Endodermal cell (in vitro differentiated cells): Measurements from ENCODE around the gene LMBR1. TPM values are rescaled to one million over a fixed set of nuclear protein-coding genes. Genes with fewer than 3 reads are reported as not detected.
"Not testable (repeated sequence)": the region's sequence is repeated elsewhere in the genome, so short reads cannot be mapped to it uniquely, and the experiment has no call there.

Experiments
- DNase-seq: peaks from one replicate; pipeline ENCODE4 v3.0.0-alpha.2; 2017
- H3K27ac ChIP-seq: 2 replicates; pipeline ENCODE4 v1.5.1; 2013; ENCODE audit warnings: mild to moderate bottlenecking, low read depth, low read length, moderate library complexity
- H3K27me3 ChIP-seq: 2 replicates; pipeline ENCODE4 v1.6.1; 2013; ENCODE audit warnings: mild to moderate bottlenecking, low read length, moderate library complexity; ENCODE audit not compliant: insufficient read depth, control insufficient read depth, poor library complexity, severe bottlenecking
- H3K36me3 ChIP-seq: 2 replicates; pipeline ENCODE4 v1.7.0; 2013; ENCODE audit warnings: mild to moderate bottlenecking, low read length, moderate library complexity; ENCODE audit not compliant: control insufficient read depth, insufficient read depth
- H3K4me1 ChIP-seq: one replicate; pipeline ENCODE4 v1.7.0; 2013; ENCODE audit warnings: low read length; ENCODE audit not compliant: control insufficient read depth, insufficient read depth
- H3K4me3 ChIP-seq: 2 replicates; pipeline ENCODE4 v1.5.1; 2013; ENCODE audit warnings: mild to moderate bottlenecking, low read length, moderate library complexity
- H3K9ac ChIP-seq: 2 replicates; pipeline ENCODE4 v1.6.1; 2013; ENCODE audit warnings: mild to moderate bottlenecking, low read length, moderate library complexity; ENCODE audit not compliant: poor library complexity, severe bottlenecking; ENCODE audit errors: extremely low read depth
- H3K9me3 ChIP-seq: 2 replicates; pipeline ENCODE4 v1.6.1; 2013; ENCODE audit warnings: mild to moderate bottlenecking, low read length, moderate library complexity; ENCODE audit not compliant: control insufficient read depth
- H3K27ac Mint-ChIP-seq: 2 replicates; pipeline ENCODE4 v1.8.0; 2020; ENCODE audit warnings: mixed read lengths
- H3K27me3 Mint-ChIP-seq: 2 replicates; pipeline ENCODE4 v1.8.0; 2021; ENCODE audit warnings: mild to moderate bottlenecking, mixed read lengths; ENCODE audit not compliant: insufficient read depth
- H3K36me3 Mint-ChIP-seq: 2 replicates; pipeline ENCODE4 v1.8.0; 2020; ENCODE audit warnings: low read depth, mixed read lengths
- H3K4me1 Mint-ChIP-seq: 2 replicates; pipeline ENCODE4 v1.8.0; 2020; ENCODE audit warnings: mixed read lengths
- H3K4me3 Mint-ChIP-seq: 2 replicates; pipeline ENCODE4 v1.8.0; 2020; ENCODE audit warnings: mild to moderate bottlenecking, moderate library complexity, mixed read lengths
- H3K9me3 Mint-ChIP-seq: 2 replicates; pipeline ENCODE4 v1.8.0; 2020; ENCODE audit warnings: mild to moderate bottlenecking, mixed read lengths
- WGBS, 2 experiments: methylation state at CpG; one replicate each; pipeline versions ENCODE4 v1.1.5 to v1.1.7; 2013; ENCODE audit warnings: missing lambda C conversion rate in 2 of 2, mixed read lengths in 1 of 2; ENCODE audit not compliant: insufficient coverage in 1 of 2, insufficient read length in 1 of 2; 5-methylcytosine and 5-hydroxymethylcytosine counted together
- total RNA-seq, 2 donors: library from RNA; stranded (reverse); fragmentation: NEBNext Ultra II Directional in 1 of 2; extraction: Animal tissue kit (Norgen Biotek cat#: 25700) in 1 of 2; gene quantifications; 2 replicates in 1 of 2; 3 replicates in 1 of 2; pipeline ENCODE4 v1.2.1, GENCODE V29; 2021
- TF ChIP-seq, protein P1 (sequence below): fragments of 200-600 bp; sonication (generic); conservative IDR thresholded peaks from 2 replicates; pipeline ENCODE4 v1.5.0; 2021; ENCODE audit warnings: antibody characterized with exemption, mild to moderate bottlenecking

Gene LMBR1
- total RNA-seq, 2 donors from 2014 or later: 80.9 to 88.3 TPM

DNA sequence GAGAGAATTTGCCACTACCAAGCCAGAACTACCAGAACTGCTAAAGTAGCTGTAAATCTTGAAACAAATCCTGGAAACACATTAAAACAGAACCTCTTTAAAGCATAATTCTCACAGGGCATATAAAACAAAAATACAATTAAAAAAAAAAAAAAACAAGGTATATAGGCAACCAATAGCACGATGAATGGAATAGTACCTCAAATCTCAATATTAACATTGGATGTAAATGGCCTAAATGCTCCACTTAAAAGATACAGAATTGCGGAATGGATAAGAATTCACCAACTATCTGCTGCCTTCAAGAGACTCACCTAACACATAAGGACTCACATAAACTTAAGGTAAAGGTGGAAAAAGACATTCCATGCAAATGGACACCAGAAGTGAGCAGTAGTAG is 17.2 kb downstream of the LMBR1 start:
- Histone ChIP-seq H3K9ac (no peak overlapping the region), H3K4me1 (no peaks in the 10 kb centered on the region), H3K9me3 (peaks cover 51% of the 10 kb centered on the region), H3K36me3 (peaks cover 18% of the 10 kb centered on the region), H3K27me3 (no peaks in the 10 kb centered on the region), H3K27ac (no peak overlapping the region), H3K4me3 (no peak overlapping the region)
- 94 to 100% methylated on average over 2 of the region's 2 CpGs for WGBS, 2 experiments
- Mint-ChIP-seq H3K4me1 (peaks cover 2% of the 10 kb centered on the region), H3K27me3 (no peaks in the 10 kb centered on the region), H3K36me3 (peaks cover 62% of the 10 kb centered on the region), H3K27ac (no peak overlapping the region), H3K9me3 (peaks cover 60% of the 10 kb centered on the region), H3K4me3 (no peak overlapping the region)
- no peak for DNase-seq
- TF ChIP-seq, protein P1, sequence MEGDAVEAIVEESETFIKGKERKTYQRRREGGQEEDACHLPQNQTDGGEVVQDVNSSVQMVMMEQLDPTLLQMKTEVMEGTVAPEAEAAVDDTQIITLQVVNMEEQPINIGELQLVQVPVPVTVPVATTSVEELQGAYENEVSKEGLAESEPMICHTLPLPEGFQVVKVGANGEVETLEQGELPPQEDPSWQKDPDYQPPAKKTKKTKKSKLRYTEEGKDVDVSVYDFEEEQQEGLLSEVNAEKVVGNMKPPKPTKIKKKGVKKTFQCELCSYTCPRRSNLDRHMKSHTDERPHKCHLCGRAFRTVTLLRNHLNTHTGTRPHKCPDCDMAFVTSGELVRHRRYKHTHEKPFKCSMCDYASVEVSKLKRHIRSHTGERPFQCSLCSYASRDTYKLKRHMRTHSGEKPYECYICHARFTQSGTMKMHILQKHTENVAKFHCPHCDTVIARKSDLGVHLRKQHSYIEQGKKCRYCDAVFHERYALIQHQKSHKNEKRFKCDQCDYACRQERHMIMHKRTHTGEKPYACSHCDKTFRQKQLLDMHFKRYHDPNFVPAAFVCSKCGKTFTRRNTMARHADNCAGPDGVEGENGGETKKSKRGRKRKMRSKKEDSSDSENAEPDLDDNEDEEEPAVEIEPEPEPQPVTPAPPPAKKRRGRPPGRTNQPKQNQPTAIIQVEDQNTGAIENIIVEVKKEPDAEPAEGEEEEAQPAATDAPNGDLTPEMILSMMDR: no peak

DNA sequence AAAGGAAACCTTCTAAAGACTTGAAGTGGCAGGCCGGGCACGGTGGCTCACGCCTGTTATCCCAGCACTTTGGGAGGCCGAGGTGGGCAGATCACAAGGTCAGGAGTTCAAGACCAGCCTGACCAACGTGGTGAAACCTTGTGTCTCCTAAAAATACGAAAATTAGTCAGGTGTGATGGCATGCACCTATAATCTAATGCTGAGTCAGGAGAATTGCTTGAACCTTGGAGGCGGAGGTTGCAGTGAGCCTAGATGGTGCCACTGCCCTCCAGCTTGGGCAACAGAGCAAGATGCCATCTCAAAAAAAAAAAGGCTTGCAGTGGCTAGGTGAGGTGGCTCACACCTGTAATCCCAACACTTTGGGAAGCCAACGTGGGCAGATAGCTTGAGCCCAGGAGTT is 24.6 kb downstream of the LMBR1 start:
- not testable (repeated sequence) for H3K27ac Mint-ChIP-seq, H3K9ac ChIP-seq, H3K27me3 Mint-ChIP-seq, DNase-seq, H3K4me1 Mint-ChIP-seq, H3K27ac ChIP-seq, H3K27me3 ChIP-seq, H3K4me3 Mint-ChIP-seq, H3K4me1 ChIP-seq, H3K4me3 ChIP-seq
- Mint-ChIP-seq H3K9me3 (peaks cover 11% of the 10 kb centered on the region), H3K36me3 (peaks cover 28% of the 10 kb centered on the region)
- peaks cover 32% of the 10 kb centered on the region for H3K36me3 ChIP-seq
- WGBS, 2 experiments: 95 to 98% methylated on average over 7 to 8 of the region's 8 CpGs
- peaks cover 23% of the 10 kb centered on the region for H3K9me3 ChIP-seq

DNA sequence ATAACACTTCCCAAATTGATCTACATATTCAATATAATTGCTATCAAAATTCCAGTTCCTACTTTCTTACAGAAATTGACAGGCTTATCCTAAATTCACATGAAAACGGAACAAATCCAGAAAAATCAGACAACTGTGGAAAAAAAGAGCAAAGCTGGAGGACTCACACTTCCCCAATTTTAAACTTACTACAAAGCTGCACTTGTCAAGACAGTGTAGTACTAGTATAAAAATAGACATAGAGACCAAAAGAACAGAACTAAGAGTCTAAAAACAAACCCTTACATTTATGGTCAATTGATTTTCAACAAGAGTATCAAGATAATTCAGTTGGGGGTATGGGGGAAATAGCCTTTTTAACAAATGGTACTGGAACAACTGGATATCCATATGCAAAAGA is 27.5 kb downstream of the LMBR1 start:
- Histone ChIP-seq H3K27ac (no peak overlapping the region), H3K9me3 (peaks cover 35% of the 10 kb centered on the region), H3K4me3 (no peak overlapping the region), H3K27me3 (no peaks in the 10 kb centered on the region), H3K9ac (no peak overlapping the region), H3K36me3 (peaks cover 31% of the 10 kb centered on the region), H3K4me1 (no peaks in the 10 kb centered on the region)
- TF ChIP-seq, protein P1: no peak
- H3K4me1 Mint-ChIP-seq: no peaks in the 10 kb centered on the region
- peaks cover 32% of the 10 kb centered on the region for H3K36me3 Mint-ChIP-seq
- peaks cover 32% of the 10 kb centered on the region for H3K9me3 Mint-ChIP-seq
- H3K27me3 Mint-ChIP-seq: no peaks in the 10 kb centered on the region
- 42 to 60% methylated on average over 1 of the region's 1 CpG for WGBS, 2 experiments
- H3K27ac Mint-ChIP-seq: no peak overlapping the region
- no peak for DNase-seq
- H3K4me3 Mint-ChIP-seq: no peak overlapping the region

DNA sequence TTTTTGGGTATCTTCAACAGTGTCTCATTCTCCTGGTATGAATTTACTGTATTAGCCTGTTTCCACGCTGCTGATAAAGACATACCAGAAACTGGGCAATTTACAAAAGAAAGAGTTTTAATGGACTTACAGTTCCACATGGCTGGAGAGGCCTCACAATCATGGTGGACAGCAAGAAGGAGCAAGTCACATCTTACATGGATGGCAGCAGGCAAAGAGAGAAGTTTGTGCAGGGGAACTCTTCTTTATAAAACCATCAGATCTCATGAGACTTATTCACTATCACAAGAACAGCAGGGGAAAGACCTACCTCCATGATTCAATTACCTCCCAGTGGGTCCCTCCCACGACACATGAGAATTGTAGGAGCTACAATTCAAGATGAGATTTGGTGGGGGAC is 31.0 kb downstream of the LMBR1 start:
- H3K27ac ChIP-seq, H3K27me3 ChIP-seq, H3K4me3 Mint-ChIP-seq, H3K4me1 ChIP-seq, H3K4me3 ChIP-seq, H3K27ac Mint-ChIP-seq, H3K27me3 Mint-ChIP-seq, DNase-seq, H3K9ac ChIP-seq, H3K4me1 Mint-ChIP-seq: not testable (repeated sequence)
- Mint-ChIP-seq H3K36me3 (peaks cover 62% of the 10 kb centered on the region), H3K9me3 (peaks cover 65% of the 10 kb centered on the region)
- WGBS, 2 experiments: 95 to 100% methylated on average over 1 of the region's 2 CpGs
- Histone ChIP-seq H3K9me3 (peaks cover 69% of the 10 kb centered on the region), H3K36me3 (peaks cover 34% of the 10 kb centered on the region)
